ENCODE data around the gene SPATS1.

Gene SPATS1

GRCh38 chr6:44373051-44373450 is 30.6 kb downstream of the SPATS1 start:
- TF ChIP-seq PPARA (CRISPR knock-in tag; IDR thresholded peaks at IDR 0.05; ENCODE audit: borderline replicate concordance) (no peak), ZC3H10 (CRISPR knock-in tag; IDR thresholded peaks at IDR 0.05) (no peak), RARB (CRISPR knock-in tag; IDR thresholded peaks at IDR 0.05) (no peak), GLIS3 (CRISPR knock-in tag; IDR thresholded peaks at IDR 0.05) (no peak), SNAI2 (CRISPR knock-in tag; IDR thresholded peaks at IDR 0.05) (no peak), CSDC2 (CRISPR knock-in tag; IDR thresholded peaks at IDR 0.05) (no peak), ZFP3 (CRISPR knock-in tag; IDR thresholded peaks at IDR 0.05) (no peak), CSRNP3 (CRISPR knock-in tag; IDR thresholded peaks at IDR 0.05) (no peak), ESRRG (CRISPR knock-in tag; IDR thresholded peaks at IDR 0.05) (no peak), TCF4 (CRISPR knock-in tag; IDR thresholded peaks at IDR 0.05; ENCODE audit: borderline replicate concordance) (no peak)
- no peak for ATAC-seq

GRCh38 chr6:44373787-44374186 is 31.3 kb downstream of the SPATS1 start:
- ATAC-seq: no peak

GRCh38 chr6:44375071-44375470 is 32.6 kb downstream of the SPATS1 start:
- TF ChIP-seq ZFP30 (CRISPR knock-in tag; IDR thresholded peaks at IDR 0.05): no peak
- no peak for TF ChIP-seq ZNF565 (CRISPR knock-in tag; conservative IDR thresholded peaks at IDR 0.05; ENCODE audit: low read depth)
- no peak for TF ChIP-seq ARNTL (CRISPR knock-in tag; IDR thresholded peaks at IDR 0.05; ENCODE audit: borderline replicate concordance, low read depth)
- TF ChIP-seq ZNF8 (CRISPR knock-in tag; IDR thresholded peaks at IDR 0.05): no peak
- TF ChIP-seq BACH2 (CRISPR knock-in tag; IDR thresholded peaks at IDR 0.05; ENCODE audit: borderline replicate concordance): no peak
- no peak for TF ChIP-seq ZFP3 (CRISPR knock-in tag; IDR thresholded peaks at IDR 0.05)
- TF ChIP-seq OSR1 (CRISPR knock-in tag; IDR thresholded peaks at IDR 0.05): no peak
- TF ChIP-seq CREB5 (CRISPR knock-in tag; IDR thresholded peaks at IDR 0.05; ENCODE audit: low read depth): no peak
- TF ChIP-seq CSDC2 (CRISPR knock-in tag; IDR thresholded peaks at IDR 0.05): no peak
- no peak for ATAC-seq

More at GRCh38 chr6:44373787-44374186, 31.3 kb downstream of the SPATS1 start:
- TF ChIP-seq CSDC2 (CRISPR knock-in tag; IDR thresholded peaks at IDR 0.05) (no peak), ZC3H10 (CRISPR knock-in tag; IDR thresholded peaks at IDR 0.05) (no peak), TCF4 (CRISPR knock-in tag; IDR thresholded peaks at IDR 0.05; ENCODE audit: borderline replicate concordance) (no peak), BACH2 (CRISPR knock-in tag; IDR thresholded peaks at IDR 0.05; ENCODE audit: borderline replicate concordance) (no peak), ESRRG (CRISPR knock-in tag; IDR thresholded peaks at IDR 0.05) (no peak), ZNF565 (CRISPR knock-in tag; conservative IDR thresholded peaks at IDR 0.05; ENCODE audit: low read depth) (no peak), OSR1 (CRISPR knock-in tag; IDR thresholded peaks at IDR 0.05) (no peak), GLIS3 (CRISPR knock-in tag; IDR thresholded peaks at IDR 0.05) (no peak), ISL1 (CRISPR knock-in tag; IDR thresholded peaks at IDR 0.05) (no peak), TOX (CRISPR knock-in tag; IDR thresholded peaks at IDR 0.05; ENCODE audit: borderline replicate concordance) (no peak), CSRNP3 (CRISPR knock-in tag; IDR thresholded peaks at IDR 0.05) (no peak), RARB (CRISPR knock-in tag; IDR thresholded peaks at IDR 0.05) (no peak)
- TF ChIP-seq, protein P1, sequence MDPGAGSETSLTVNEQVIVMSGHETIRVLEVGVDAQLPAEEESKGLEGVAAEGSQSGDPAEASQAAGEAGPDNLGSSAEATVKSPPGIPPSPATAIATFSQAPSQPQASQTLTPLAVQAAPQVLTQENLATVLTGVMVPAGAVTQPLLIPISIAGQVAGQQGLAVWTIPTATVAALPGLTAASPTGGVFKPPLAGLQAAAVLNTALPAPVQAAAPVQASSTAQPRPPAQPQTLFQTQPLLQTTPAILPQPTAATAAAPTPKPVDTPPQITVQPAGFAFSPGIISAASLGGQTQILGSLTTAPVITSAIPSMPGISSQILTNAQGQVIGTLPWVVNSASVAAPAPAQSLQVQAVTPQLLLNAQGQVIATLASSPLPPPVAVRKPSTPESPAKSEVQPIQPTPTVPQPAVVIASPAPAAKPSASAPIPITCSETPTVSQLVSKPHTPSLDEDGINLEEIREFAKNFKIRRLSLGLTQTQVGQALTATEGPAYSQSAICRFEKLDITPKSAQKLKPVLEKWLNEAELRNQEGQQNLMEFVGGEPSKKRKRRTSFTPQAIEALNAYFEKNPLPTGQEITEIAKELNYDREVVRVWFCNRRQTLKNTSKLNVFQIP (CRISPR knock-in tag; IDR thresholded peaks at IDR 0.05; ENCODE audit: borderline replicate concordance, low read depth): no peak

GRCh38 chr6:44377484-44377883 is 35.0 kb downstream of the SPATS1 start:
- no peak for TF ChIP-seq TOX (CRISPR knock-in tag; IDR thresholded peaks at IDR 0.05; ENCODE audit: borderline replicate concordance)
- no peak for TF ChIP-seq ZNF70 (CRISPR knock-in tag; IDR thresholded peaks at IDR 0.05)
- no peak for TF ChIP-seq RARB (CRISPR knock-in tag; IDR thresholded peaks at IDR 0.05)
- TF ChIP-seq CSDC2 (CRISPR knock-in tag; IDR thresholded peaks at IDR 0.05): no peak
- TF ChIP-seq, protein P1 (CRISPR knock-in tag; IDR thresholded peaks at IDR 0.05; ENCODE audit: borderline replicate concordance, low read depth): no peak
- no peak for TF ChIP-seq TSHZ2 (CRISPR knock-in tag; IDR thresholded peaks at IDR 0.05)
- TF ChIP-seq PPARA (CRISPR knock-in tag; IDR thresholded peaks at IDR 0.05; ENCODE audit: borderline replicate concordance): no peak
- no peak for TF ChIP-seq ZNF8 (CRISPR knock-in tag; IDR thresholded peaks at IDR 0.05)
- no peak for ATAC-seq

Data from SK-N-SH treated with all-trans-retinoic acid at 6 μM for 48 hours (cell line).